ENCODE results near the gene CCDC148. TPM values are rescaled to one million over a fixed set of nuclear protein-coding genes. Genes with fewer than 3 reads are reported as not detected.

The CCDC148 gene
- total and polyA plus RNA-seq, 4 donors = 0.02 to 0.42 (median 0.31) TPM

DNA sequence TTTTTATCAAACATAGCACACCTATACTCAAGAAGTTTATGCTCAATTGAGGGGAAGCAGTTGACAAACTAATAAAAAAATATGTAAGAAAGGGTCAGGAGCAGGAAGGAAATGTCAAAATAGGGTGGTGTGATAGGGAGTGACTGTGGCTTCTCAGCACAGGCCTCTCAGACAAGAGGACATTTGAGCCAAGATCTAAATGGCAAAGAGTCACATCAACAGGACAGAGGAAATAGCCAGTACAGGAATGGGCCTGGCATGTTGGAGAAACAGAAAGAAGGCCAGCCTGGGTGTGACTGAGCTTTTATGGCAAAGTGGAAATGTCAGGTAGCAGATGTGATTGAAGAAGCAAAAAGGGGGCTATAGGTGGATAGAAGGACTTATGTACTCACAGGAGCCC, 117.0 kb downstream of the CCDC148 start:
- DNase-seq (ENCODE audit: low spot score) = no peak
- no peaks in the 10 kb centered on the region for H3K36me3 ChIP-seq (ENCODE audit: control insufficient read depth in 4 of 4, insufficient read depth in 3 of 4, low read depth in 1 of 4, low read length in 3 of 4)
- TF ChIP-seq, protein P1, sequence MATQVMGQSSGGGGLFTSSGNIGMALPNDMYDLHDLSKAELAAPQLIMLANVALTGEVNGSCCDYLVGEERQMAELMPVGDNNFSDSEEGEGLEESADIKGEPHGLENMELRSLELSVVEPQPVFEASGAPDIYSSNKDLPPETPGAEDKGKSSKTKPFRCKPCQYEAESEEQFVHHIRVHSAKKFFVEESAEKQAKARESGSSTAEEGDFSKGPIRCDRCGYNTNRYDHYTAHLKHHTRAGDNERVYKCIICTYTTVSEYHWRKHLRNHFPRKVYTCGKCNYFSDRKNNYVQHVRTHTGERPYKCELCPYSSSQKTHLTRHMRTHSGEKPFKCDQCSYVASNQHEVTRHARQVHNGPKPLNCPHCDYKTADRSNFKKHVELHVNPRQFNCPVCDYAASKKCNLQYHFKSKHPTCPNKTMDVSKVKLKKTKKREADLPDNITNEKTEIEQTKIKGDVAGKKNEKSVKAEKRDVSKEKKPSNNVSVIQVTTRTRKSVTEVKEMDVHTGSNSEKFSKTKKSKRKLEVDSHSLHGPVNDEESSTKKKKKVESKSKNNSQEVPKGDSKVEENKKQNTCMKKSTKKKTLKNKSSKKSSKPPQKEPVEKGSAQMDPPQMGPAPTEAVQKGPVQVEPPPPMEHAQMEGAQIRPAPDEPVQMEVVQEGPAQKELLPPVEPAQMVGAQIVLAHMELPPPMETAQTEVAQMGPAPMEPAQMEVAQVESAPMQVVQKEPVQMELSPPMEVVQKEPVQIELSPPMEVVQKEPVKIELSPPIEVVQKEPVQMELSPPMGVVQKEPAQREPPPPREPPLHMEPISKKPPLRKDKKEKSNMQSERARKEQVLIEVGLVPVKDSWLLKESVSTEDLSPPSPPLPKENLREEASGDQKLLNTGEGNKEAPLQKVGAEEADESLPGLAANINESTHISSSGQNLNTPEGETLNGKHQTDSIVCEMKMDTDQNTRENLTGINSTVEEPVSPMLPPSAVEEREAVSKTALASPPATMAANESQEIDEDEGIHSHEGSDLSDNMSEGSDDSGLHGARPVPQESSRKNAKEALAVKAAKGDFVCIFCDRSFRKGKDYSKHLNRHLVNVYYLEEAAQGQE (IDR thresholded peaks at IDR 0.05) = no peak
- no peak for TF ChIP-seq RXRA (IDR thresholded peaks at IDR 0.05)
- no peak for TF ChIP-seq HNF4A (conservative IDR thresholded peaks at IDR 0.05)
- no peak for TF ChIP-seq RAD21 (IDR thresholded peaks at IDR 0.05)
- TF ChIP-seq FOXA2 (IDR thresholded peaks at IDR 0.05) = no peak
- TF ChIP-seq FOXA1 (IDR thresholded peaks at IDR 0.05) = no peak
- TF ChIP-seq SP1 (IDR thresholded peaks at IDR 0.05) = no peak
- no peak for TF ChIP-seq TAF1 (conservative IDR thresholded peaks at IDR 0.05)
- no peak for TF ChIP-seq NR2F2 (IDR thresholded peaks at IDR 0.05)
- TF ChIP-seq JUND (IDR thresholded peaks at IDR 0.05) = no peak
- TF ChIP-seq, protein P2, sequence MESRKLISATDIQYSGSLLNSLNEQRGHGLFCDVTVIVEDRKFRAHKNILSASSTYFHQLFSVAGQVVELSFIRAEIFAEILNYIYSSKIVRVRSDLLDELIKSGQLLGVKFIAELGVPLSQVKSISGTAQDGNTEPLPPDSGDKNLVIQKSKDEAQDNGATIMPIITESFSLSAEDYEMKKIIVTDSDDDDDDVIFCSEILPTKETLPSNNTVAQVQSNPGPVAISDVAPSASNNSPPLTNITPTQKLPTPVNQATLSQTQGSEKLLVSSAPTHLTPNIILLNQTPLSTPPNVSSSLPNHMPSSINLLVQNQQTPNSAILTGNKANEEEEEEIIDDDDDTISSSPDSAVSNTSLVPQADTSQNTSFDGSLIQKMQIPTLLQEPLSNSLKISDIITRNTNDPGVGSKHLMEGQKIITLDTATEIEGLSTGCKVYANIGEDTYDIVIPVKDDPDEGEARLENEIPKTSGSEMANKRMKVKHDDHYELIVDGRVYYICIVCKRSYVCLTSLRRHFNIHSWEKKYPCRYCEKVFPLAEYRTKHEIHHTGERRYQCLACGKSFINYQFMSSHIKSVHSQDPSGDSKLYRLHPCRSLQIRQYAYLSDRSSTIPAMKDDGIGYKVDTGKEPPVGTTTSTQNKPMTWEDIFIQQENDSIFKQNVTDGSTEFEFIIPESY (IDR thresholded peaks at IDR 0.05) = no peak
- TF ChIP-seq EGR1 (IDR thresholded peaks at IDR 0.05; ENCODE audit: low read depth in 2 of 2) = no peak
- TF ChIP-seq HNF4G (IDR thresholded peaks at IDR 0.05) = no peak
- TF ChIP-seq, protein P3, sequence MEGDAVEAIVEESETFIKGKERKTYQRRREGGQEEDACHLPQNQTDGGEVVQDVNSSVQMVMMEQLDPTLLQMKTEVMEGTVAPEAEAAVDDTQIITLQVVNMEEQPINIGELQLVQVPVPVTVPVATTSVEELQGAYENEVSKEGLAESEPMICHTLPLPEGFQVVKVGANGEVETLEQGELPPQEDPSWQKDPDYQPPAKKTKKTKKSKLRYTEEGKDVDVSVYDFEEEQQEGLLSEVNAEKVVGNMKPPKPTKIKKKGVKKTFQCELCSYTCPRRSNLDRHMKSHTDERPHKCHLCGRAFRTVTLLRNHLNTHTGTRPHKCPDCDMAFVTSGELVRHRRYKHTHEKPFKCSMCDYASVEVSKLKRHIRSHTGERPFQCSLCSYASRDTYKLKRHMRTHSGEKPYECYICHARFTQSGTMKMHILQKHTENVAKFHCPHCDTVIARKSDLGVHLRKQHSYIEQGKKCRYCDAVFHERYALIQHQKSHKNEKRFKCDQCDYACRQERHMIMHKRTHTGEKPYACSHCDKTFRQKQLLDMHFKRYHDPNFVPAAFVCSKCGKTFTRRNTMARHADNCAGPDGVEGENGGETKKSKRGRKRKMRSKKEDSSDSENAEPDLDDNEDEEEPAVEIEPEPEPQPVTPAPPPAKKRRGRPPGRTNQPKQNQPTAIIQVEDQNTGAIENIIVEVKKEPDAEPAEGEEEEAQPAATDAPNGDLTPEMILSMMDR (IDR thresholded peaks at IDR 0.05; ENCODE audit: low read depth, low read length, missing input control) = no peak
- no peak for TF ChIP-seq YY1 (IDR thresholded peaks at IDR 0.05)
- TF ChIP-seq, protein P4, sequence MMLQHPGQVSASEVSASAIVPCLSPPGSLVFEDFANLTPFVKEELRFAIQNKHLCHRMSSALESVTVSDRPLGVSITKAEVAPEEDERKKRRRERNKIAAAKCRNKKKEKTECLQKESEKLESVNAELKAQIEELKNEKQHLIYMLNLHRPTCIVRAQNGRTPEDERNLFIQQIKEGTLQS (IDR thresholded peaks at IDR 0.05) = no peak
- TF ChIP-seq, protein P5, sequence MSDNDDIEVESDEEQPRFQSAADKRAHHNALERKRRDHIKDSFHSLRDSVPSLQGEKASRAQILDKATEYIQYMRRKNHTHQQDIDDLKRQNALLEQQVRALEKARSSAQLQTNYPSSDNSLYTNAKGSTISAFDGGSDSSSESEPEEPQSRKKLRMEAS (IDR thresholded peaks at IDR 0.05) = no peak
- no peak for TF ChIP-seq GABPA (IDR thresholded peaks at IDR 0.05 in 1 of 2, conservative IDR thresholded peaks at IDR 0.05 in 1 of 2)
- no peaks in the 10 kb centered on the region for H3K9me3 ChIP-seq (ENCODE audit: control insufficient read depth in 4 of 4, low read length in 3 of 4)
- H3K4me3 ChIP-seq (ENCODE audit: low read depth in 1 of 3, low read length in 3 of 3) = no peak overlapping the region
- H3K4me1 ChIP-seq (ENCODE audit: control insufficient read depth in 4 of 4, insufficient read depth in 4 of 4, low read length in 3 of 4) = no peaks in the 10 kb centered on the region
- H3K27ac ChIP-seq (ENCODE audit: low read depth in 1 of 2, low read length in 2 of 2) = no peak overlapping the region
- no peak overlapping the region for H3K9ac ChIP-seq (ENCODE audit: low read depth in 1 of 2, low read length in 2 of 2)
- H3K27me3 ChIP-seq (ENCODE audit: control insufficient read depth in 4 of 4, insufficient read depth in 4 of 4, low read length in 3 of 4) = no peaks in the 10 kb centered on the region
